ENCODE data around the gene DIAPH2.

DIAPH2 gene

DNA sequence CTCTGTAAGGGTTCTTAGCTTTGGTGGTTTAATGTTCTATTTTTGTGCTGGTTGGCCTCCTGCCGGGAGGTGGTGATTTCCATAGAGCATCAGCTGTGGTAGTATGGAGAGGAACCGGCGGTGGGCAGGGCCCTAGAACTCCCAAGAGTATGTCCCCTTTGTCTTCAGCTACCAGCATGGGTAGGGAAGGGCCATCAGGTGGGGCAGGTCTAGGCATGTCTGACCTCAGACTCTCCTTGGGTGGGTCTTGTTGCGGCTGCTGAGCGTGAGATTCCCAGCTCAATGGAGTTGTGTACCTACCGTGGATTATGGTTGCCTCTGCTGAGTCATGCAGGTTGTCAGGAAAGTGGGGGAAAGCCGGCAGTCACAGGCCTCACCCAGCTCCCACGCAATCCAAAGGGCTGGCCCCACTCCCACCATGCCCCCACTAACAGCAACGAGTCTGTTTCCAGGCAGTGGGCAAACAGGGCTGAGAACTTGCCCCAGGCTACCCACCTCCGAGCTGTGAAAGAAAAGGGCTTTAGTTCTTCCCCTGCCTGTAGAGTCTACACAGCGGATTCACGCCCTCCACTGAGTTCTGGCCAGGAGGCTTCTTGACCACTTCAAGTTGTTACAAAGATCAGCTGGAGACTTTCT is 434.9 kb downstream of the DIAPH2 start:
- no peak overlapping the region for H3K27ac ChIP-seq

GRCh38 chrX:97123001-97123400 is 438.4 kb downstream of the DIAPH2 start:
- H3K4me3 ChIP-seq, result no peak overlapping the region
- H3K27ac ChIP-seq, result no peak overlapping the region

More for the DNA sequence above, 434.9 kb downstream of the DIAPH2 start:
- H3K4me3 ChIP-seq, result no peak overlapping the region

DNA sequence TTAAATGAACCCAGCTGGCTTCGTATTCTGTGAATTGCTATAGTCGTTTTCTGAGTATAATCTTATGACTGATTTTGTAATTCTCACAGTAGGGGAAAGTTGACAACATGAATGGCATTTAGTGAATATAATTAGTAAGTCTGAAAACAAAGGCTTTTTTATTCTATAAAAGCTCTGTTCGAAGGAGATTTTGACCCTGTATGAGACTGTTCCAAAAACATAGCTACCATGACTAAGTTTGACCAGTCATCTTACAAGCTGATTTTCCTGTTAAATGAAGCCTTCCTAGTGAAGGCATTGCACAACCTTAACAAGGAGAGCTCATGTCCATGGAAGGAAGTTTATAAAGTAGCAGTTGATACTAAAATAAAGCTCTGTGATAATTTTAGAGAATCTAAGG is 441.4 kb downstream of the DIAPH2 start:
- no peak overlapping the region for H3K4me3 ChIP-seq
- H3K27ac ChIP-seq, result no peak overlapping the region

- H3K4me3 ChIP-seq, result no peak overlapping the region
- no peak overlapping the region for H3K27ac ChIP-seq
Observed at GRCh38 chrX:97132664-97133415, 448.2 kb downstream of the DIAPH2 start.

DNA sequence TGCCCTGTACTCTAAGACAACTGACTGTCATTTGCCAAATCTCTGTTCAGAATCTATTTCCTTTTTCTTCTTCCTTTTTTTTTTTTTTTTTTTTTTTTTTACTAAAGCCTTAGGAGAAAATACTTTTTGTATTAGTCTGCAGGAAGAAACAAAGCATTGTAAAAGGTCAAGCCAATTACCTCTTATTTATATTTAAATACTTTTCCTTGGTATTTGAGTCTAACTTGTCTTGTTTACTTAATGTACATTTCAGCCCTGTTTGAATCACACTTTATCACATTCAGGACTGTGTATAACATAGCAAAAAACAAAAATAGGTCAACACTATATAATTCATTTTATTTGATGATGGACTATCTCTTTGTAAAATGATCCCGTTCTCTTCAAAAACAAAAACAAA is 461.3 kb downstream of the DIAPH2 start:
- no peak overlapping the region for H3K4me3 ChIP-seq

GRCh38 chrX:97155816-97156215 is 471.2 kb downstream of the DIAPH2 start:
- H3K4me3 ChIP-seq, result no peak overlapping the region
- no peak overlapping the region for H3K27ac ChIP-seq

More for the DNA sequence above, 461.3 kb downstream of the DIAPH2 start:
- H3K27ac ChIP-seq, result no peak overlapping the region

GRCh38 chrX:97158269-97158668 is 473.6 kb downstream of the DIAPH2 start:
- Histone ChIP-seq H3K27ac (no peak overlapping the region), H3K4me3 (no peak overlapping the region)

DNA sequence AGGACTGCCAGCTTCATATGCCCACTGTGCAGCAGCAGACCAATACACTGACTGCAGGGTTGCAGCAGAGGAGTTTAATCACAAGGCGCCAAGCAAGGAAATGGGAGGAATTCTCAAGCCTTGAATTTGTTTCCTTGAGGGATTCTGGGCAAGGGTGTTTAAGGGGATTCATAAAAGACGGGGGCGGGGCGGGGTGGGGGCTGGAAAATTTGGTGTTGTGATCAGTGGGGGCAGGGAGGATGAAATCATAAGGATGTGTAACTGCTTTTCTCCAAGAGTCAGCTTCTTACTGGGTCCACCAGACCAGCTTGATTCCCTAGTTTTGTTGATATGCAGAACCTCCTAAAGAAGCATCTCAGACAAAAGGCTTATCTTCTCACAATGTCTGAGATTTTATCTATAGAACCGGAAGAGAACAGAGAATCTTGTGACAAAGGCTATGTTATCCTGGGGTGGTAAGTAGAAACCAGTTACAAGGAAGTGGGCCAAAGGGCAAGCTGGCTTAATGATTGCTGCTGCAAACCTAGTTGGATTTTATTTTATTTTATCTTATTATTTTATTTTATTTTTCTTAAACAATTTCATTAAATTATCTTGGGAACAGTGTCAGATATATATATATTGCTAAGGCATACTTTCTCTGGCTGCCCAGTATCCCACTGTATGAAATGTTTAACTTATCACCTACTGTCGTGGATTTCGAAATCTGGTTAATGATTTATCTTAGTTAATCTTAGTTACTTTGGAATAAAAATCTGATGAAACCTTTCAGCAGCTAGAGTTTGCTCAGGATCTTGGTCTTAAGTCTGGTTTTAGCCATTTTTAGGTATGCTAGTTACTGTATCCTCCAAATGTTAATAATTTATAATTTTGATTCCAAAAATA is 475.5 kb downstream of the DIAPH2 start:
- H3K4me3 ChIP-seq, result no peak overlapping the region
- H3K27ac ChIP-seq, result no peak overlapping the region

- H3K4me3 ChIP-seq, result no peak overlapping the region
- no peak overlapping the region for H3K27ac ChIP-seq
Observed at GRCh38 chrX:97167333-97167732, 482.7 kb downstream of the DIAPH2 start.

DNA sequence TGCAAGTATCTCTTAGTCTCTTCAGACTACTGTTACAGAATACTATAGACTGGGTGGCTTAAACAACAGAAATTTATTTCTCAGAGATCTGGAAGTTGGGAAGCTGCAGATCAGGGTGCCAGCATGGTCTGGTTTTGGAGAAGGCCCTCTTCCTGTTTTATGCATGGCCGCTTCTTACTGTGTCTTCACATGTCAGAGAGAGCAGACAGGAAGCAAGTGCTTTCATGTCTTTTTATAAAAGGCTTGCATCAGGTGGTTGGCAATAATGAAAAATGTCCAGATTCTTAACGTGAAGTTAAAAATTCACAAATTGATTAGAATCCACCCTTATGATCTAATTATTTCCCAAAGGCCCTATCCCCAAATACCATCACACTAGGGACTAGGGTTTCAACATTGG is 484.0 kb downstream of the DIAPH2 start:
- Histone ChIP-seq H3K27ac (no peak overlapping the region), H3K4me3 (no peak overlapping the region)

- no peak overlapping the region for H3K27ac ChIP-seq
- H3K4me3 ChIP-seq, result no peak overlapping the region
Observed at GRCh38 chrX:97175147-97175546, 490.5 kb downstream of the DIAPH2 start.

- Histone ChIP-seq H3K27ac (no peak overlapping the region), H3K4me3 (no peak overlapping the region)
Observed at GRCh38 chrX:97189668-97190067, 505.0 kb downstream of the DIAPH2 start.

GRCh38 chrX:97199501-97199900 is 514.9 kb downstream of the DIAPH2 start:
- no peak overlapping the region for H3K4me3 ChIP-seq
- no peak overlapping the region for H3K27ac ChIP-seq

GRCh38 chrX:97200454-97200853 is 515.8 kb downstream of the DIAPH2 start:
- no peak overlapping the region for H3K4me3 ChIP-seq
- H3K27ac ChIP-seq, result no peak overlapping the region

GRCh38 chrX:97210501-97210900 is 525.9 kb downstream of the DIAPH2 start:
- H3K27ac ChIP-seq, result no peak overlapping the region

GRCh38 chrX:97211070-97211469 is 526.4 kb downstream of the DIAPH2 start:
- Histone ChIP-seq H3K27ac (no peak overlapping the region), H3K4me3 (no peak overlapping the region)

More at GRCh38 chrX:97210501-97210900, 525.9 kb downstream of the DIAPH2 start:
- no peak overlapping the region for H3K4me3 ChIP-seq

DNA sequence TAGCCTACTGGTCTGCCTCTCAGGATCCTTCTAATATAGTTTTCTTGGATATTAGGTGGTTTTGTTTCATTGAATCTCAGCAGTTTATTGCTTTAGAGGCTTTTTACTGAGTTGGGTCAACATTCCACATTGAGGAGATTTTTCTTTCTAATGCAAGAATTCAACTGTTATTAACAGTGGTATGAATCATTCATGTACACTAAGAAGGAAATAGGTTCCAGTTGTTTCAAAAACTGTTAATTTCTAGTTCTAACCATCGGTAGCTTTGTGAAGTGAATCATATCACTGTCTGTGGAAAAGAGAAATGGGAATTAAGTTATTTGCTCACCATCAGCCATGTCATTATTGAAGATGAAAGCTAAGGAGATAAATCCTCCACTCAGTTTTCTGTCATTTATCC is 530.5 kb downstream of the DIAPH2 start:
- H3K4me3 ChIP-seq, result no peak overlapping the region
- no peak overlapping the region for H3K27ac ChIP-seq

GRCh38 chrX:97224148-97224547 is 539.5 kb downstream of the DIAPH2 start:
- Histone ChIP-seq H3K27ac (no peak overlapping the region), H3K4me3 (no peak overlapping the region)

DNA sequence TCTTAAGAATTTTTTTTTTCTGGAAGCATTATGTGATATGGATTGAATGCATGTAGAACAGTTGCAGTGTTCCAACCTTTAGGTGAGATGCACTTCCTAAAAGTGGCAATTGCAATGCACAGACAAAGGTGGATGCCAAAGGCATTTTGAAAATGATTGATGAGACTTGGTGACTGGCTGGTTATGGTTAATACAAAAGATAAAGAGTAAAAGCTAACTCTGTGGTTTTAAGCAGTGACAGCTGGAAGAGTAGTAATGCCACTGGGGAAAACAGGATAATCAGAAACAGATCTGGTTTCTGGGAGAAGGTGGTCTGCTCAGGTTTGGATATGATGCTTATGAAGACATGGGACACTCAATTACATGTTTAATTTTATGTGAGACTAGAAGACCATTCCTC is 544.7 kb downstream of the DIAPH2 start:
- H3K4me3 ChIP-seq, result no peak overlapping the region
- no peak overlapping the region for H3K27ac ChIP-seq

DNA sequence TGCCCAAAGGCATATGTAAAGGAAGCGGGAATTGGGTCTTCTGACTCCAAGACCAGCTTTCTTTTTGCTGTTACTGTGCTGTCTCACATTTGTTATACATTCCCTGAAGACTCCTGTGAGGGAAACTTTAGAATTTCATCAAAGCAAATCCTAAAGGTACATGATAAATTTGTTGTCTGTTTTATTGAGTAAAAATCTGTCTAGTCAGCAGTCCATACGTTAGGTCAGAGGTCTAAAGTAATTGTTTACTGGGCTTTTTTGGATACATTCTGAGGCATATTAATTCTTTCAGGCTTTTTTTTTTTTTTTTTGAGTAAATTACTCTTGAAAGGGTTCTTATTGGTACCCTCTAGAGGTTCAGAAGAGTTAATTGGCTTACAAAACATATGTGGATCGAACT is 546.3 kb downstream of the DIAPH2 start:
- no peak overlapping the region for H3K27ac ChIP-seq
- no peak overlapping the region for H3K4me3 ChIP-seq
